Endodermal cell (in vitro differentiated cells): Measurements from ENCODE around the gene FGFR2. TPM values are rescaled to one million over a fixed set of nuclear protein-coding genes. Genes with fewer than 3 reads are reported as not detected.

Source experiments
- DNase-seq: peaks from one replicate; pipeline ENCODE4 v3.0.0-alpha.2; 2017
- H3K27ac ChIP-seq: 2 replicates; pipeline ENCODE4 v1.5.1; 2013; ENCODE audit warnings: mild to moderate bottlenecking, low read depth, low read length, moderate library complexity
- H3K27me3 ChIP-seq: 2 replicates; pipeline ENCODE4 v1.6.1; 2013; ENCODE audit warnings: mild to moderate bottlenecking, low read length, moderate library complexity; ENCODE audit not compliant: insufficient read depth, control insufficient read depth, poor library complexity, severe bottlenecking
- H3K36me3 ChIP-seq: 2 replicates; pipeline ENCODE4 v1.7.0; 2013; ENCODE audit warnings: mild to moderate bottlenecking, low read length, moderate library complexity; ENCODE audit not compliant: control insufficient read depth, insufficient read depth
- H3K4me1 ChIP-seq: one replicate; pipeline ENCODE4 v1.7.0; 2013; ENCODE audit warnings: low read length; ENCODE audit not compliant: control insufficient read depth, insufficient read depth
- H3K4me3 ChIP-seq: 2 replicates; pipeline ENCODE4 v1.5.1; 2013; ENCODE audit warnings: mild to moderate bottlenecking, low read length, moderate library complexity
- H3K9ac ChIP-seq: 2 replicates; pipeline ENCODE4 v1.6.1; 2013; ENCODE audit warnings: mild to moderate bottlenecking, low read length, moderate library complexity; ENCODE audit not compliant: poor library complexity, severe bottlenecking; ENCODE audit errors: extremely low read depth
- H3K9me3 ChIP-seq: 2 replicates; pipeline ENCODE4 v1.6.1; 2013; ENCODE audit warnings: mild to moderate bottlenecking, low read length, moderate library complexity; ENCODE audit not compliant: control insufficient read depth
- H3K27ac Mint-ChIP-seq: 2 replicates; pipeline ENCODE4 v1.8.0; 2020; ENCODE audit warnings: mixed read lengths
- H3K27me3 Mint-ChIP-seq: 2 replicates; pipeline ENCODE4 v1.8.0; 2021; ENCODE audit warnings: mild to moderate bottlenecking, mixed read lengths; ENCODE audit not compliant: insufficient read depth
- H3K36me3 Mint-ChIP-seq: 2 replicates; pipeline ENCODE4 v1.8.0; 2020; ENCODE audit warnings: low read depth, mixed read lengths
- H3K4me1 Mint-ChIP-seq: 2 replicates; pipeline ENCODE4 v1.8.0; 2020; ENCODE audit warnings: mixed read lengths
- H3K4me3 Mint-ChIP-seq: 2 replicates; pipeline ENCODE4 v1.8.0; 2020; ENCODE audit warnings: mild to moderate bottlenecking, moderate library complexity, mixed read lengths
- H3K9me3 Mint-ChIP-seq: 2 replicates; pipeline ENCODE4 v1.8.0; 2020; ENCODE audit warnings: mild to moderate bottlenecking, mixed read lengths
- CTCF ChIP-seq: fragments of 200-600 bp; sonication (generic); conservative IDR thresholded peaks from 2 replicates; pipeline ENCODE4 v1.5.0; 2021; ENCODE audit warnings: antibody characterized with exemption, mild to moderate bottlenecking
- WGBS, 2 experiments: methylation state at CpG; one replicate each; pipeline versions ENCODE4 v1.1.5 to v1.1.7; 2013; ENCODE audit warnings: missing lambda C conversion rate in 2 of 2, mixed read lengths in 1 of 2; ENCODE audit not compliant: insufficient coverage in 1 of 2, insufficient read length in 1 of 2; 5-methylcytosine and 5-hydroxymethylcytosine counted together
- total RNA-seq, 2 donors: library from RNA; stranded (reverse); fragmentation: NEBNext Ultra II Directional in 1 of 2; extraction: Animal tissue kit (Norgen Biotek cat#: 25700) in 1 of 2; gene quantifications; 2 replicates in 1 of 2; 3 replicates in 1 of 2; pipeline ENCODE4 v1.2.1, GENCODE V29; 2021

The FGFR2 gene
- total RNA-seq, 2 donors from 2014 or later, result 56.5 to 77.0 TPM

- H3K9ac ChIP-seq, result no peak overlapping the region
- H3K4me3 ChIP-seq, result no peak overlapping the region
- Mint-ChIP-seq H3K4me3 (no peak overlapping the region), H3K9me3 (peaks cover 16% of the 10 kb centered on the region), H3K36me3 (no peaks in the 10 kb centered on the region), H3K27ac (no peak overlapping the region), H3K27me3 (peaks cover 6% of the 10 kb centered on the region), H3K4me1 (peaks cover 7% of the 10 kb centered on the region)
- H3K4me1 ChIP-seq, result peaks cover 4% of the 10 kb centered on the region
- no peak for TF ChIP-seq CTCF
- H3K27ac ChIP-seq, result no peak overlapping the region
- no peaks in the 10 kb centered on the region for H3K27me3 ChIP-seq
- 96 to 100% methylated on average over 2 of the region's 2 CpGs for WGBS, 2 experiments
- H3K36me3 ChIP-seq, result no peaks in the 10 kb centered on the region
- H3K9me3 ChIP-seq, result peaks cover 18% of the 10 kb centered on the region
- DNase-seq, result no peak
Measured at GRCh38 chr10:121618906-121619305, 20.7 kb upstream of the FGFR2 start.

DNA sequence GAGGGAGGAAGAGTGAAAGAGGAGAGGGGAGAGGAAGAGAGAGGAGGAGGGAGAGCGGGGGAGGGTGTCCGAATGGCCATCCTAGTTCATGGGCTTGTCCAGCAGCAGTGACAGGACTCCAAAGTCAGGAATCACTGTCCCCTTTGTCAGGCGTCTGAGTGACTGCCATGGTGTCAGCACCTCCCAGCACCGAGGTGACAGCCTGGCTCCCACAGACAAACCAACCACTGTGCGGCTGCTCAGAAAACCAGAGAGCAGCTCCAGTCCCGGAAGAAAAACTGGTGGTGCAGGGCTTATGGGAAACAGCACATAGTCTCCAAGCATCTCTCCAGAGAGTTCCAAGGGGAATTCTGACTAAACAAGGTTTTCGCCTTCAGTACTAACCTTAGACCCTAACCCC lies 18.9 kb upstream of the FGFR2 start:
- Mint-ChIP-seq H3K4me3 (no peak overlapping the region), H3K27me3 (peaks cover 15% of the 10 kb centered on the region), H3K9me3 (peaks cover 16% of the 10 kb centered on the region), H3K36me3 (no peaks in the 10 kb centered on the region), H3K4me1 (peaks cover 7% of the 10 kb centered on the region), H3K27ac (no peak overlapping the region)
- Histone ChIP-seq H3K9ac (no peak overlapping the region), H3K9me3 (peaks cover 18% of the 10 kb centered on the region), H3K36me3 (no peaks in the 10 kb centered on the region), H3K4me1 (peaks cover 4% of the 10 kb centered on the region), H3K27me3 (no peaks in the 10 kb centered on the region), H3K27ac (no peak overlapping the region), H3K4me3 (no peak overlapping the region)
- DNase-seq, result no peak
- 91 to 96% methylated on average over 5 to 7 of the region's 7 CpGs for WGBS, 2 experiments
- TF ChIP-seq CTCF, result no peak

DNA sequence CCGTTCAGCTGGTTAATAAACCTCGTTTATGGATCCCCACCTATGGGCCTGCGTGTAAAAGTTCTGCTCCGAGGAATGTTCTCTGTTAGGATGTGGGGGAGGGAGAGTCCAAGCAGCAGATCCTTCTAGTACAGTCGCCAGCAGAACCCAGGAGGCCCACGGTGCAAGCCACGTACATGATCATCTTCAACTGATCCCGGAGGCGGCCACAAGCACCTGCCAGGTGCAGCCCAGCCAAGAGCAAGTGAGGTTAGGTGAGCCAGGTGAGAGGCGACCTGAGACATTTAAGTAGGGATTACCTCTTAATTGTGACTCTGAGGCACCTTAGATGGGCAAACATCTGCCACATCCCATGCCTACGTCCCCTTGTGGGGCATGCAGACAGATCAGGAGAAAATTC lies 18.0 kb upstream of the FGFR2 start:
- no peaks in the 10 kb centered on the region for H3K36me3 ChIP-seq
- H3K4me1 Mint-ChIP-seq, result peaks cover 9% of the 10 kb centered on the region
- H3K9me3 ChIP-seq, result peaks cover 18% of the 10 kb centered on the region
- no peak for DNase-seq
- peaks cover 4% of the 10 kb centered on the region for H3K4me1 ChIP-seq
- WGBS, 2 experiments, result 95 to 98% methylated on average over 11 of the region's 11 CpGs
- no peak overlapping the region for H3K9ac ChIP-seq
- H3K27me3 ChIP-seq, result no peaks in the 10 kb centered on the region
- H3K4me3 Mint-ChIP-seq, result no peak overlapping the region
- H3K27ac Mint-ChIP-seq, result no peak overlapping the region
- no peak for TF ChIP-seq CTCF
- no peaks in the 10 kb centered on the region for H3K36me3 Mint-ChIP-seq
- H3K27me3 Mint-ChIP-seq, result peaks cover 15% of the 10 kb centered on the region
- no peak overlapping the region for H3K27ac ChIP-seq
- no peak overlapping the region for H3K4me3 ChIP-seq
- peaks cover 16% of the 10 kb centered on the region for H3K9me3 Mint-ChIP-seq
